SU-DHL-6 (cell line): ENCODE measurements around the gene AGTRAP.

Experiments used
- EZH2phosphoT487 ChIP-seq: fragments of 200-600 bp; sonication (generic), shearing (Covaris generic); conservative IDR thresholded peaks from 2 replicates; pipeline ENCODE4 v1.6.1; 2018; ENCODE audit warnings: mild to moderate bottlenecking, antibody characterized with exemption, low read length, moderate library complexity, mixed read lengths
- TF ChIP-seq, protein P1 (sequence below): fragments of 200-600 bp; sonication (generic); IDR thresholded peaks from one replicate; pipeline ENCODE4 v1.5.1; 2017; ENCODE audit warnings: antibody characterized with exemption, mild to moderate bottlenecking, low read length, moderate library complexity; ENCODE audit not compliant: insufficient read depth, poor library complexity, severe bottlenecking

DNA sequence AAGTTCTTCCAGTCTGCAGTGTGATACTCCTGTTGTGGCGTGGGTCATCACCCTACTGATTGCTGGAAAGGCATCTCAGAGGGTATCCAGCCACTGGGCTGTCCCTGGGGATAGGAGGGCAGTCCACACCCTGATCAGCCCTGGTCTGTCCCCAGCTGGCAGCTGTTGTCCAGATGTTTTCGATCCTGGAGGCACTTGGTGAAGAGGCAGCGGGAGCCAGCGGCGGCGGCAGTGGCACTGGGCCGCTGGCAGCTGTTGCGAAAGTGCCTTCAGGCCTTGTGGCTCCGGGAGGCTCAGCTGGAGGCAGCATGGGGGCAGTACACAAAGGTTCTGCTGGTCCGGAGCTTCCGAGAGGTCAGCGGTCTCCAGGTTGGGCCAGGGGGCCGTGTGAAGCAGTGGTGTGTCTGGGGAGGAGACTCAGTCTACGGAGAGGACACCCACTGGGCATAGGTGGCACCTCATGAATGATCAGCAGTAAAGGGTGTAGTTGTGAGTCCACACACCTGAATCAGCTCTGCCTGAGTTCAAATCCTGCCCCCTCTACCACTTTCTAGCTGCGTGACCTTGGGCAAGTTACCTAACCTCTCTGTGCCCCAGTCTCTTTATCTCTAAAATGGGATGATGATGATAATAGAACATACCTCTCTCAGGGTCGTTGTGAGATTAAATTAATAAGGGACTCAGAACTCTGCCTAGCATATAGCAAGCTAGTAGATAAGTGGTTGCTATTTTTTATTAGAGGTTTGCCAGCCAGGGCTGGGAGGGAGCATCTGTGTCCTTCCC lies 32.2 kb downstream of the AGTRAP start:
- TF ChIP-seq, protein P1, sequence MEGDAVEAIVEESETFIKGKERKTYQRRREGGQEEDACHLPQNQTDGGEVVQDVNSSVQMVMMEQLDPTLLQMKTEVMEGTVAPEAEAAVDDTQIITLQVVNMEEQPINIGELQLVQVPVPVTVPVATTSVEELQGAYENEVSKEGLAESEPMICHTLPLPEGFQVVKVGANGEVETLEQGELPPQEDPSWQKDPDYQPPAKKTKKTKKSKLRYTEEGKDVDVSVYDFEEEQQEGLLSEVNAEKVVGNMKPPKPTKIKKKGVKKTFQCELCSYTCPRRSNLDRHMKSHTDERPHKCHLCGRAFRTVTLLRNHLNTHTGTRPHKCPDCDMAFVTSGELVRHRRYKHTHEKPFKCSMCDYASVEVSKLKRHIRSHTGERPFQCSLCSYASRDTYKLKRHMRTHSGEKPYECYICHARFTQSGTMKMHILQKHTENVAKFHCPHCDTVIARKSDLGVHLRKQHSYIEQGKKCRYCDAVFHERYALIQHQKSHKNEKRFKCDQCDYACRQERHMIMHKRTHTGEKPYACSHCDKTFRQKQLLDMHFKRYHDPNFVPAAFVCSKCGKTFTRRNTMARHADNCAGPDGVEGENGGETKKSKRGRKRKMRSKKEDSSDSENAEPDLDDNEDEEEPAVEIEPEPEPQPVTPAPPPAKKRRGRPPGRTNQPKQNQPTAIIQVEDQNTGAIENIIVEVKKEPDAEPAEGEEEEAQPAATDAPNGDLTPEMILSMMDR: no peak
- TF ChIP-seq EZH2phosphoT487: no peak
